Measurements from ENCODE around the gene ZSCAN4.

The ZSCAN4 gene

DNA sequence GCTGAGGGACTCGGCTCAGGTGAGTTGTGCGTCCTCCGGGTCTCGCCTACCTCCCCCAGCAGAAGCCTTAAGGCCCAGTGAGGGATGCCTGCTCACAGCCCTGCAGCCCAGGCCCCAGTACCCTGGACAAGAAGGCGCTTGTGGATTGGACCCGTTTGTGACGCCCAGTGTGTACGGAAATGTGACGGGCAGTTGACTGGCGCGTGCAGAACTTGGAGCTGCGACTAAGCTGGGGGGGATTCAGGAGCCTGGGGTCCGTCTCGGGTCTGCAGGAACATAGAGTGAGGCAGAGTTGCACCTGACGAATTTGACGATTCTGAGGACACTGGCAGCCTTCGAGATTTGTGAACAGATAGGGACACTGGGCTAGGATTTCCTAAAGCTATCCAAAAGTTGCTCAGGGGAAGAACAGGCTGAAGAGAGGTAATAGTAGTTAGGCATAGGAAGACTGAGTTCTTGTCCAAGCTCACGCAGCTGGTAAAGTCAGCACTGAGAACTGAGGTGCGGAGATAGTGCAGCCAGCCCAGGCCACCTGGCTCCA is 13.6 kb downstream of the ZSCAN4 start:
- Histone ChIP-seq H3K4me2 (ENCODE audit: low read length, poor library complexity, severe bottlenecking) (peak overlapping the region; percentile 84), H3K27ac (ENCODE audit: low read length, poor library complexity, severe bottlenecking) (no peak overlapping the region), H3K18ac (ENCODE audit: low read depth in 1 of 2, low read length in 2 of 2) (peak overlapping the region in 1 of 2 experiments; percentile 90), H3K23ac (ENCODE audit: low read length in 2 of 2) (peak overlapping the region in 1 of 2 experiments; percentile 91), H3K14ac (ENCODE audit: low read length in 2 of 2) (peak overlapping the region in 1 of 2 experiments; percentile 56), H3K9ac (ENCODE audit: low read length) (peak overlapping the region; percentile 88), H4K8ac (ENCODE audit: low read length) (peak overlapping the region; percentile 85), H3K4me1 (ENCODE audit: control insufficient read depth, insufficient read depth, low read depth, low read length) (peaks cover 9% of the 10 kb centered on the region), H2AK5ac (ENCODE audit: low read length, severe bottlenecking) (peak overlapping the region; percentile 35), H2BK120ac (ENCODE audit: low read depth, low read length) (no peak overlapping the region), H2BK15ac (ENCODE audit: low read depth, poor library complexity, severe bottlenecking) (no peak overlapping the region), H3K27me3 (ENCODE audit: control insufficient read depth in 1 of 2, insufficient read depth in 1 of 2, low read length in 2 of 2) (no peaks in the 10 kb centered on the region), H3K4ac (ENCODE audit: low read depth in 1 of 2, low read length in 2 of 2) (peak overlapping the region; percentile 59 to 67), H3K9me3 (ENCODE audit: control insufficient read depth, low read length) (peaks cover 35% of the 10 kb centered on the region), H3K79me1 (replicated peaks; ENCODE audit: low read length, poor library complexity, severe bottlenecking) (peaks cover 37% of the 10 kb centered on the region), H2AFZ (ENCODE audit: low read depth, low read length) (peak overlapping the region; percentile 73), H2BK12ac (ENCODE audit: low read length in 2 of 2) (no peak overlapping the region), H3K36me3 (ENCODE audit: control insufficient read depth in 1 of 2, insufficient read depth in 2 of 2, low read depth in 1 of 2, low read length in 2 of 2) (peaks cover 35 to 37% of the 10 kb centered on the region in 2 experiments), H2BK5ac (ENCODE audit: low read depth, low read length, poor library complexity, severe bottlenecking) (no peak overlapping the region), H4K91ac (ENCODE audit: low read length) (peak overlapping the region; percentile 72), H3K4me3 (ENCODE audit: insufficient read depth in 1 of 2, low read depth in 1 of 2, low read length in 2 of 2) (peak overlapping the region; percentile 82 to 94)
- WGBS, result 6% methylated on average over 19 of the region's 19 CpGs
- no peak for DNase-seq

GRCh38 chr19:57686727-57687126 is 18.0 kb downstream of the ZSCAN4 start:
- H2AFZ ChIP-seq (ENCODE audit: low read depth, low read length), result no peak overlapping the region
- H3K14ac ChIP-seq (ENCODE audit: low read length in 2 of 2), result no peak overlapping the region
- no peaks in the 10 kb centered on the region for H3K27me3 ChIP-seq (ENCODE audit: control insufficient read depth in 1 of 2, insufficient read depth in 1 of 2, low read length in 2 of 2)
- H3K4me1 ChIP-seq (ENCODE audit: control insufficient read depth, insufficient read depth, low read depth, low read length), result peaks cover 9% of the 10 kb centered on the region
- H2AK5ac ChIP-seq (ENCODE audit: low read length, severe bottlenecking), result no peak overlapping the region
- no peak overlapping the region for H3K9ac ChIP-seq (ENCODE audit: low read length)
- no peak overlapping the region for H4K91ac ChIP-seq (ENCODE audit: low read length)
- DNase-seq, result no peak
- no peak overlapping the region for H3K18ac ChIP-seq (ENCODE audit: low read depth in 1 of 2, low read length in 2 of 2)
- no peak overlapping the region for H2BK15ac ChIP-seq (ENCODE audit: low read depth, poor library complexity, severe bottlenecking)
- peak overlapping the region in 1 of 2 experiments; percentile 52 for H3K4me3 ChIP-seq (ENCODE audit: insufficient read depth in 1 of 2, low read depth in 1 of 2, low read length in 2 of 2)
- peaks cover 53% of the 10 kb centered on the region for H3K79me1 ChIP-seq (replicated peaks; ENCODE audit: low read length, poor library complexity, severe bottlenecking)
- H2BK120ac ChIP-seq (ENCODE audit: low read depth, low read length), result no peak overlapping the region
- no peak overlapping the region for H3K4me2 ChIP-seq (ENCODE audit: low read length, poor library complexity, severe bottlenecking)
- no peak overlapping the region for H3K23ac ChIP-seq (ENCODE audit: low read length in 2 of 2)
- peaks cover 69% of the 10 kb centered on the region for H3K9me3 ChIP-seq (ENCODE audit: control insufficient read depth, low read length)
- H3K27ac ChIP-seq (ENCODE audit: low read length, poor library complexity, severe bottlenecking), result no peak overlapping the region
- H2BK5ac ChIP-seq (ENCODE audit: low read depth, low read length, poor library complexity, severe bottlenecking), result no peak overlapping the region
- WGBS, result 100% methylated on average over 2 of the region's 3 CpGs
- no peak overlapping the region for H4K8ac ChIP-seq (ENCODE audit: low read length)
- H3K36me3 ChIP-seq (ENCODE audit: control insufficient read depth in 1 of 2, insufficient read depth in 2 of 2, low read depth in 1 of 2, low read length in 2 of 2), result peaks cover 42 to 51% of the 10 kb centered on the region in 2 experiments
- H3K4ac ChIP-seq (ENCODE audit: low read depth in 1 of 2, low read length in 2 of 2), result no peak overlapping the region
- H2BK12ac ChIP-seq (ENCODE audit: low read length in 2 of 2), result no peak overlapping the region

DNA sequence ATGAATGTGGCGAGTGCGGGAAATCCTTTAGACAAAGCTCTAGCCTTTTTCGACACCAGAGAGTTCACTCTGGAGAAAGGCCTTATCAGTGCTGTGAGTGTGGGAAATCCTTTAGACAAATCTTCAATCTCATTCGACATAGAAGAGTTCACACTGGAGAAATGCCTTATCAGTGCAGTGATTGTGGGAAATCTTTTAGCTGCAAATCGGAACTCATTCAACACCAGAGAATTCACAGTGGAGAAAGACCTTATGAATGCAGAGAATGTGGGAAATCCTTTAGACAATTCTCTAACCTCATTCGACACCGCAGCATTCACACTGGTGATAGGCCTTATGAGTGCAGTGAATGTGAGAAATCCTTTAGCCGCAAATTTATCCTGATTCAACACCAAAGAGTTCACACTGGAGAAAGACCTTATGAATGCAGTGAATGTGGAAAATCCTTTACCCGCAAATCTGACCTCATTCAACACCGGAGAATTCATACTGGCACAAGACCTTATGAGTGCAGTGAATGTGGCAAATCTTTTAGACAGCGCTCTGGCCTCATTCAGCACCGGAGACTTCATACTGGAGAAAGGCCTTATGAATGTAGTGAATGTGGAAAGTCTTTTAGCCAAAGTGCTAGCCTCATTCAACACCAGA is 18.8 kb downstream of the ZSCAN4 start:
- Histone ChIP-seq H2AK5ac (ENCODE audit: low read length, severe bottlenecking) (no peak overlapping the region), H4K8ac (ENCODE audit: low read length) (no peak overlapping the region), H3K36me3 (ENCODE audit: control insufficient read depth in 1 of 2, insufficient read depth in 2 of 2, low read depth in 1 of 2, low read length in 2 of 2) (peaks cover 42 to 51% of the 10 kb centered on the region in 2 experiments), H3K27ac (ENCODE audit: low read length, poor library complexity, severe bottlenecking) (no peak overlapping the region), H2BK120ac (ENCODE audit: low read depth, low read length) (no peak overlapping the region), H3K9ac (ENCODE audit: low read length) (no peak overlapping the region), H2BK12ac (ENCODE audit: low read length in 2 of 2) (no peak overlapping the region), H3K4me2 (ENCODE audit: low read length, poor library complexity, severe bottlenecking) (no peak overlapping the region), H2BK5ac (ENCODE audit: low read depth, low read length, poor library complexity, severe bottlenecking) (no peak overlapping the region), H3K79me1 (replicated peaks; ENCODE audit: low read length, poor library complexity, severe bottlenecking) (peaks cover 50% of the 10 kb centered on the region), H2BK15ac (ENCODE audit: low read depth, poor library complexity, severe bottlenecking) (no peak overlapping the region), H4K91ac (ENCODE audit: low read length) (no peak overlapping the region), H3K9me3 (ENCODE audit: control insufficient read depth, low read length) (peaks cover 70% of the 10 kb centered on the region), H3K4me3 (ENCODE audit: insufficient read depth in 1 of 2, low read depth in 1 of 2, low read length in 2 of 2) (peak overlapping the region in 1 of 2 experiments; percentile 52), H3K14ac (ENCODE audit: low read length in 2 of 2) (no peak overlapping the region), H3K23ac (ENCODE audit: low read length in 2 of 2) (no peak overlapping the region), H3K18ac (ENCODE audit: low read depth in 1 of 2, low read length in 2 of 2) (no peak overlapping the region), H3K27me3 (ENCODE audit: control insufficient read depth in 1 of 2, insufficient read depth in 1 of 2, low read length in 2 of 2) (no peaks in the 10 kb centered on the region), H3K4ac (ENCODE audit: low read depth in 1 of 2, low read length in 2 of 2) (no peak overlapping the region), H3K4me1 (ENCODE audit: control insufficient read depth, insufficient read depth, low read depth, low read length) (peaks cover 6% of the 10 kb centered on the region), H2AFZ (ENCODE audit: low read depth, low read length) (no peak overlapping the region)
- WGBS, result 99% methylated on average over 10 of the region's 12 CpGs
- DNase-seq, result no peak

DNA sequence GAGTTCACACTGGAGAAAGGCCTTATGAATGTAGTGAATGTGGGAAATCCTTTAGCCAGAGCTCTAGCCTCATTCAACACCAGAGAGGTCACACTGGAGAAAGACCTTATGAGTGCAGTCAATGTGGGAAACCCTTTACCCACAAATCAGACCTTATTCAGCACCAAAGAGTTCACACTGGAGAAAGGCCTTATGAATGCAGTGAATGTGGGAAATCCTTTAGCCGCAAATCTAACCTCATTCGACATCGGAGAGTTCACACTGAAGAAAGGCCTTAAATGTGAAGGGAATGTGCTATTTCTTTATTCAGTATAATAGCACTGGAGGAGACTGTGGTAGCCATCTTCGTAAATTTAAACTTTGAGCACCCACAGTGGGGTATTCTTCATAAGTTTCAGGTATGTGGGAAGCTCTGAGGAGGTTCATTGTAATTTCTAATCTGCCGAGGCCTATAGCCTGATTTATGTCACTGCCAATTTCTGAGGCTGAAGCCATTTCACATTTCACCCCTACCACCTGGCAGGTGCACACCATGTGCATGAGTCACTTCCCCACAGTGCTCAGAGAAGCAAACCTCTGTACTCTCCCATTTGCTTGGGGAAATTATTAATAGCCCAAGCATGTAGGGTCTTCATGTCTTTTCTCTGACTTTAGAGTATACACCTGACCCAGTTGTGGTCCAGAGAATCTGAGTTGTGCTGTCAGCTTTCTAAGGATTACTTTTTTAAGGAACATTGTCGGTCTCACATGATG is 19.5 kb downstream of the ZSCAN4 start:
- Histone ChIP-seq H3K4ac (ENCODE audit: low read depth in 1 of 2, low read length in 2 of 2) (no peak overlapping the region), H2BK120ac (ENCODE audit: low read depth, low read length) (no peak overlapping the region), H2AK5ac (ENCODE audit: low read length, severe bottlenecking) (no peak overlapping the region), H3K79me1 (replicated peaks; ENCODE audit: low read length, poor library complexity, severe bottlenecking) (peaks cover 50% of the 10 kb centered on the region), H3K14ac (ENCODE audit: low read length in 2 of 2) (no peak overlapping the region), H2BK12ac (ENCODE audit: low read length in 2 of 2) (no peak overlapping the region), H3K27me3 (ENCODE audit: control insufficient read depth in 1 of 2, insufficient read depth in 1 of 2, low read length in 2 of 2) (no peaks in the 10 kb centered on the region), H3K27ac (ENCODE audit: low read length, poor library complexity, severe bottlenecking) (no peak overlapping the region), H3K36me3 (ENCODE audit: control insufficient read depth in 1 of 2, insufficient read depth in 2 of 2, low read depth in 1 of 2, low read length in 2 of 2) (peaks cover 48 to 57% of the 10 kb centered on the region in 2 experiments), H3K23ac (ENCODE audit: low read length in 2 of 2) (no peak overlapping the region), H3K4me3 (ENCODE audit: insufficient read depth in 1 of 2, low read depth in 1 of 2, low read length in 2 of 2) (peak overlapping the region in 1 of 2 experiments; percentile 52), H3K18ac (ENCODE audit: low read depth in 1 of 2, low read length in 2 of 2) (no peak overlapping the region), H3K9me3 (ENCODE audit: control insufficient read depth, low read length) (peaks cover 74% of the 10 kb centered on the region), H2BK15ac (ENCODE audit: low read depth, poor library complexity, severe bottlenecking) (no peak overlapping the region), H3K9ac (ENCODE audit: low read length) (no peak overlapping the region), H3K4me1 (ENCODE audit: control insufficient read depth, insufficient read depth, low read depth, low read length) (peaks cover 2% of the 10 kb centered on the region), H3K4me2 (ENCODE audit: low read length, poor library complexity, severe bottlenecking) (no peak overlapping the region), H4K91ac (ENCODE audit: low read length) (no peak overlapping the region), H2AFZ (ENCODE audit: low read depth, low read length) (no peak overlapping the region), H2BK5ac (ENCODE audit: low read depth, low read length, poor library complexity, severe bottlenecking) (no peak overlapping the region), H4K8ac (ENCODE audit: low read length) (no peak overlapping the region)
- DNase-seq, result no peak
- 98% methylated on average over 6 of the region's 6 CpGs for WGBS
